ENCODE measurements around the gene MTMR2.
"Not testable (repeated sequence)": the region's sequence is repeated elsewhere in the genome, so short reads cannot be mapped to it uniquely, and the experiment has no call there.

Gene MTMR2

GRCh38 chr11:95883381-95883780 lies 40.5 kb downstream of the MTMR2 start:
- no peak for DNase-seq

GRCh38 chr11:95877291-95877690 lies 46.6 kb downstream of the MTMR2 start:
- DNase-seq, result no peak

GRCh38 chr11:95870877-95871276 lies 53.0 kb downstream of the MTMR2 start:
- not testable (repeated sequence) for DNase-seq

- no peak for DNase-seq
These were observed 56.8 kb downstream of the MTMR2 start for GRCh38 chr11:95867105-95867504.

- no peak for DNase-seq
These were observed 60.3 kb downstream of the MTMR2 start for GRCh38 chr11:95863486-95864140.

GRCh38 chr11:95860024-95860423 lies 63.9 kb downstream of the MTMR2 start:
- not testable (repeated sequence) for DNase-seq

- DNase-seq, result not testable (repeated sequence)
These were observed 69.5 kb downstream of the MTMR2 start for GRCh38 chr11:95854362-95854761.

- no peak for DNase-seq
These were observed 70.0 kb downstream of the MTMR2 start for GRCh38 chr11:95853862-95854261.

- no peak for DNase-seq
These were observed 70.8 kb downstream of the MTMR2 start for GRCh38 chr11:95853138-95853537.

- no peak for DNase-seq
These were observed 73.8 kb downstream of the MTMR2 start for GRCh38 chr11:95850137-95850536.

- DNase-seq, result peak; percentile 23
These were observed 74.7 kb downstream of the MTMR2 start for GRCh38 chr11:95849087-95849825.

- DNase-seq, result no peak
These were observed 78.7 kb downstream of the MTMR2 start for GRCh38 chr11:95845167-95845566.

- peak; percentile 43 for DNase-seq
These were observed 88.0 kb downstream of the MTMR2 start for GRCh38 chr11:95835768-95836488.

GRCh38 chr11:95835351-95835750 lies 88.6 kb downstream of the MTMR2 start:
- no peak for DNase-seq

GRCh38 chr11:95833378-95833777 lies 90.5 kb downstream of the MTMR2 start:
- no peak for DNase-seq

- DNase-seq, result no peak
These were observed 91.1 kb downstream of the MTMR2 start for GRCh38 chr11:95832763-95833162.

GRCh38 chr11:95831198-95831883 lies 92.6 kb downstream of the MTMR2 start:
- no peak for DNase-seq

GRCh38 chr11:95829580-95830259 lies 94.2 kb downstream of the MTMR2 start:
- DNase-seq, result no peak

GRCh38 chr11:95827696-95828095 lies 96.2 kb downstream of the MTMR2 start:
- DNase-seq, result no peak

- DNase-seq, result no peak
These were observed 102.3 kb downstream of the MTMR2 start for GRCh38 chr11:95821640-95822039.

- no peak for DNase-seq
These were observed 107.9 kb downstream of the MTMR2 start for GRCh38 chr11:95816037-95816436.

- not testable (repeated sequence) for DNase-seq
These were observed 112.9 kb downstream of the MTMR2 start for GRCh38 chr11:95811052-95811451.

GRCh38 chr11:95806464-95806863 lies 117.4 kb downstream of the MTMR2 start:
- not testable (repeated sequence) for DNase-seq

All from stimulated activated CD4-positive, alpha-beta T cell treated with anti-CD3 and anti-CD28 coated beads, Interleukin-4, amount 100 ng/mL, for 1 hour (primary cell).